Esophagus squamous epithelium (tissue), 4 donors: Measurements from ENCODE around the gene TRIM24.

Source experiments
- CTCF ChIP-seq, 6 experiments: fragments of 450-650 bp in 4 of 6; fragments of 200-600 bp in 2 of 6; sonication (generic) in 2 of 6; IDR thresholded peaks; one replicate each; pipeline ENCODE4 v1.5.1; 2016 to 2019; ENCODE audit warnings: antibody characterized with exemption in 6 of 6, mild to moderate bottlenecking in 4 of 6, moderate library complexity in 4 of 6
- POLR2A ChIP-seq, 4 donors: fragments of 450-650 bp; IDR thresholded peaks; one replicate each; pipeline ENCODE4 v1.6.1; 2017; ENCODE audit warnings: antibody characterized with exemption in 4 of 4, mild to moderate bottlenecking in 4 of 4, moderate library complexity in 3 of 4

GRCh38 chr7:138627361-138627760 lies 167.3 kb downstream of the TRIM24 start:
- TF ChIP-seq CTCF (IDR thresholded peaks at IDR 0.05) = no peak
- TF ChIP-seq POLR2A (IDR thresholded peaks at IDR 0.05) = no peak
